Activated CD4-positive, alpha-beta T cell treated with anti-CD3 and anti-CD28 coated beads, Interleukin-2, Interleukin-6, amounts not matched to agents 100 ng/mL and 50 ng/mL, durations not matched to agents 16 hours and 8 hours (primary cell): ENCODE results near the gene KL.

ENCODE experiments used
- DNase-seq: peaks from one replicate; pipeline ENCODE4 v3.0.0-alpha.2; 2020

KL gene

DNA sequence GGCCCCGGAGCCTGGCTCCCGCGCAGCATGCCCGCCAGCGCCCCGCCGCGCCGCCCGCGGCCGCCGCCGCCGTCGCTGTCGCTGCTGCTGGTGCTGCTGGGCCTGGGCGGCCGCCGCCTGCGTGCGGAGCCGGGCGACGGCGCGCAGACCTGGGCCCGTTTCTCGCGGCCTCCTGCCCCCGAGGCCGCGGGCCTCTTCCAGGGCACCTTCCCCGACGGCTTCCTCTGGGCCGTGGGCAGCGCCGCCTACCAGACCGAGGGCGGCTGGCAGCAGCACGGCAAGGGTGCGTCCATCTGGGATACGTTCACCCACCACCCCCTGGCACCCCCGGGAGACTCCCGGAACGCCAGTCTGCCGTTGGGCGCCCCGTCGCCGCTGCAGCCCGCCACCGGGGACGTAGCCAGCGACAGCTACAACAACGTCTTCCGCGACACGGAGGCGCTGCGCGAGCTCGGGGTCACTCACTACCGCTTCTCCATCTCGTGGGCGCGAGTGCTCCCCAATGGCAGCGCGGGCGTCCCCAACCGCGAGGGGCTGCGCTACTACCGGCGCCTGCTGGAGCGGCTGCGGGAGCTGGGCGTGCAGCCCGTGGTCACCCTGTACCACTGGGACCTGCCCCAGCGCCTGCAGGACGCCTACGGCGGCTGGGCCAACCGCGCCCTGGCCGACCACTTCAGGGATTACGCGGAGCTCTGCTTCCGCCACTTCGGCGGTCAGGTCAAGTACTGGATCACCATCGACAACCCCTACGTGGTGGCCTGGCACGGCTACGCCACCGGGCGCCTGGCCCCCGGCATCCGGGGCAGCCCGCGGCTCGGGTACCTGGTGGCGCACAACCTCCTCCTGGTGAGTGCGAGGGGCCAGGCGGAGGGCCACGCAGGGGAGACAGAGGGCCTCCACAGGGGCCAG lies at the start of gene KL:
Gene KL (plus strand): TSS at position 10 of the 909 bp plus-strand sequence. CDS start 18 bp downstream, at position 28.
- peak; percentile 29 for DNase-seq

DNA sequence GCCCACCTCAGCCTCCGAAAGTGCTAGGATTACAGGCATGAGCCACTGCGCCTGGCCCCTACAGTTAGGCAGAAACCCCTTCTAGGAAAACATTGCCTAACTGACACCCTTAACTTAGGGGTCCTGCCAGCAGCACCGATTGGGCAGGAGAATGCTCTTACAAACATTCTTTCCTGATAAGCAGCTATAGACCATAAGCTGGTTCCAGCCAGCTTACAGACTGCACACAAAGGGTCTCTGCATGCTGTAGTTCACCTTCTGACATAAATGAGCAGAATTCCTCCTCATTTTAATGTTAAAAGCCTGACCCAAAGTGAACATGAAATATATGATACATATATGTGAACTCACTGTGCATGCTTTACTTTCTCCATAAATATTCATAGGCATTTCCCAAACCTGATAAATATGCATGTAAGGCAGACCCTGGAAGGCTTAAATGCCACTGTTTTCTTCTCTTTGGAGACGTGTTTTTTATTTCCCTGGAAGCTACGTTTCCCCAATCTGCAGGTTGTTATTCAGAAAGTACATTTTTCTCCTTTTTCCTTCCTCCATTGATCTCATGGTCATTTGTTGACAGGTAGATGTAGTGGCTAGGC lies 48.5 kb upstream of the KL start:
- no peak for DNase-seq

DNA sequence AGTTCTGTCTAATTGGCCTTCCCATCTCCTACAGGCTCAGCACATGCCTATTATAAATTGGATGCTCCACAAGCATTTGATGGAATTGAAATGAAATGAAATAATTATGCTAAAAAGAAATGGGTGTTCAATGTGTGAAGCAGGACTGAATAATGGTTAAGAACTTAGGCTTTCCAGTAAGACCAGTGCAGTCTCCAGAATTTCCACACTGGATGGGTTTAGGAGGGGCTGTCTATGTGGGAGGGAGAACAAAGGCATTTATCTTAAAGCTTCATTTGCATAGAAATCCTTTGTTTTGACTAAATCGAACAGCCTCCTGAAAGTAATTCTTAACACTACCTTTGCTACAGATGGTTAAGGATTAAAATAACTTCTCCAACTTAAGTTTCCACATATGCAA lies 47.9 kb upstream of the KL start:
- DNase-seq: no peak

DNA sequence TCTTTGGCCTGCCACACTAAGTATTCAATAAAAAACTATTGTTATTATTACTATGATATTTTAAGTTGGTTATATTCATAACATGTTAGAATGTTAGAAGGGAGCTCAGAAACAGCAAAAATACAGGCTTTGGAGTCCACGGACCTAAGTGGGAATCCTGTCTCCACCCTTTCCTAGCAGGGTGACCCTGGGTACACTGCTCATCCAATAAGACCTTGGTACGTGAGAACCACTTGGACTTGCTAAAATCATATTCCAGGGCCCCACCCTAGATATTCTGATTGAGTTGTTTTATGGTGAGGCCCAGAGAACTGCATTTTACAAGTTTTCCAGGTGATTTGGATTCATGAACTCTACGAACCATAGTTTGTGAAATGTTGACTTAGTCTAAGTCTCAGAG lies 47.4 kb upstream of the KL start:
- DNase-seq: no peak

DNA sequence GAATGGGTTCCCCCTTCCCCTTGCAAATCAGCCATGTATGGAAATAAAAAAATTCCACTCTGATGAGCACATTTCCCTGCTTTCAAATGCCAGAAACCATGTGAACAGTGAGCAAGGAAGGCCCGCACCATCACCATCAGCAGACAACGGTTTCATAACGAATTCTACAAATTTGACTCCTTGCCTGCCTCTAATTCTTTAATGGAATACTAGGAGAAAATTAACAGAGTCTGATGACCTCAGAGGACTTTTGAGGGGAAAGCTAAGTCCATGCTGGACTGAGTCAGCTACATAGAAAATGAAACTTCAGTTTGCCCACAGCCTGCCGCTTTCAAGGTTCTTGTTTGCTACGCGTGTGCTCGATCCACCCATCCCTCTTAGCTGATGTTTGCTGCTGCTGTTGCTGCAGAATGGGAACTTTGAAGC lies 46.7 kb upstream of the KL start:
- DNase-seq: peak; percentile 38

DNA sequence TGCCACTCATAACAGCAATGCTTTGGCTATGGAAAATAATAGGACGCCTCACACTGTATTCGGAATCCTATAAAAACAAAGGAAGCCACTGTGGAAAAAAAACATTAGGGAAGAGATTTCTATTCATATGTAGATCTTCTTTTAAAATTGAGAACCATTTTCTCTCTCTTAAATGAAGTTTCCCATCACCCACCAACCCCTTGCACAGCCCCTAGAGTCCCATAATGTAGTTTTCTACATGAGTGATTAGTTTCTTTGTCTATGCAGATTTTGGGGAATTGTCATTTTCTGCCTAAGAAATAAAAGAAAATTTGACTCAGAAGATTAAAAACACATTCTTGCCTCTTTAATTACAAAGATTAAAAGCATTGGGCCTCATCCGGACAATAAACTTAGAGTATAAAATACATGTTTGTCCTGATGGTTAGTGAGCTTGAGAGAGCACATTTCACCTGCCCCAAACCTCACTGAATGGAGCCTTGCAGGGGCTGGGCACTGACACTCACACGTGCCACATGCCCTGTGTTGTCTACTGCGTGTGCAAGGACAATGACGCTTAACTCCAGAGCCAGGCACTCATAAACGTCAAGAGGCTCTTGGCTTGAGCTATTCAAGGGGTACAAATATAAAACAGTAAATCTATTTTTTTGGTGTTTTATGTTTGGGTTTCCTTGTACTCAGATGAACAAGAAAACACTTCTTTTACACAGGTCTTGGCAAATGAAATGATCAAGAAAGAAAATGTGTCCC lies 40.0 kb upstream of the KL start:
- no peak for DNase-seq

DNA sequence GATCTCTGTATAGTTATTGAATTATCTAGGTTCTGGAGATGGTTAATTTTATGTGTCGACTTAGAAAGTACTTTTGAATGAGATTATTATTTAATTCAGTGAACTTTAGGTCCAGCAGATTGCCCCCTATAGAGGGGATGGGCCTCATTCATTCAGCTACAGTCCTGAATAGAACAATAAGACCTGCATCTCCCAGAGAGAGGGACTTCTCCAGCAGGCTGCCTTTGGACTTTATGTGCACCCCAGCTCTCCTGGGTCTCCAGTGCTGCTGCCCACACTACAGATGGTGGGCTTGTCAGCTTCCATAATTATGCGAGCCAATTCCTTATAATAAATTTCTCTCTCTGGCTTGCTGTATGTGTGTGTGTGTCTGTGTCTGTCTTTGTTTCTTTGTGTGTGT lies 39.3 kb upstream of the KL start:
- DNase-seq: no peak

DNA sequence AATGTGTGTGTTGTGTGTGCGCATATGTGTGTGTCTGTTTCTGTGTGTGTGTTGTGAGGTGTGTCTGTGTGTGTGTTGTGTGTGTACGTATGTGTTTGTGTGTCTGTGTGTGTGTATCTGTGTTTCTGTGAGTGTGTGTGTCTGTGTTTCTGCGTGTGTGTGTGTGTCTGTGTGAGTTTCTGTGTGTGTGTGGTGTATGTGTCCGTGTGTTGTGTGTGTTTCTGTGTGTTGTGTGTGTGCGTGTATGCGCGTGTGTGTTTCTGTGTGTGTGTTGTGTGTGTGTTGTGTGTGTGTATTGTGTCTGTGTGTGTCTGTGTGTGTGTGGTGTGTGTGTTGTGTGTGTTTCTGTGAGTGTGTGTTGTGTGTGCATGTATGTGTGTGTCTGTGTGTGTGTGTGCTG lies 38.9 kb upstream of the KL start:
- no peak for DNase-seq

DNA sequence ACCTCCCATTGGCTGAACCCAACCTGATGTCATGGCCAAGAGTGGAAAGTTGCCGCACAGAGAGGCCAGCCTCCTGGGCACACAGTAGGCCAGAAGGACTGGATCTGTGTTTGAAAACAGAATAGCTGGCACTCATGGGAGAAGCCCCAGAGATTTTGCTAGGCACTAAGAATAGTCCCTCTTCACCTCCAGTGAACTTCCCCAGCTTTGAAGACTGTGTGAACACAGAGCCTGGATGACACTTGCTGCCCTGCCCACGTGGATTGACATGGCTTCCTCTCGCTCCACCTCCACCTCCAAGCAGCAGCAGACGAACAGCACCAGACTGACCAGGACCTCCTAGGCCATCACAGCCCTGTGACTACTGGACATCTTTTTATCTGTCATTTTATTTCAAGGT lies 37.9 kb upstream of the KL start:
- DNase-seq: no peak

DNA sequence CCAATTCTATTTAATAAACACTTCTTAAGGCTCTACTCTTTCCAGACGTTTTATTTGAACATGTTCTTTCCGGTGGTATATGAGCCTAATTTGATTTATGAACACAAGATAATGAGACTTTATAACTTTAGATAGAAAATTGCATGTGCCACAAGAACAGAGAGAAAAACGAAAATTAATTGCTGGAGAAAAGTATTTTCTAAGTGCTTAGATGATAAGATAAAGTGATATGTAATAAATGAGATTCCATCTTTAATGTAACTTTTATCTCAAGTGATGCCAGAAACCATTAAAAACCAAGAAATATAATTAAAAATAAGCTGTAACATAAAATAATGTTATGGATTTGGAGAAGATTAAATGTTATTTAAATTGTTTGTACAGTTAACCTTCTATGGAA lies 33.2 kb upstream of the KL start:
- DNase-seq: no peak

DNA sequence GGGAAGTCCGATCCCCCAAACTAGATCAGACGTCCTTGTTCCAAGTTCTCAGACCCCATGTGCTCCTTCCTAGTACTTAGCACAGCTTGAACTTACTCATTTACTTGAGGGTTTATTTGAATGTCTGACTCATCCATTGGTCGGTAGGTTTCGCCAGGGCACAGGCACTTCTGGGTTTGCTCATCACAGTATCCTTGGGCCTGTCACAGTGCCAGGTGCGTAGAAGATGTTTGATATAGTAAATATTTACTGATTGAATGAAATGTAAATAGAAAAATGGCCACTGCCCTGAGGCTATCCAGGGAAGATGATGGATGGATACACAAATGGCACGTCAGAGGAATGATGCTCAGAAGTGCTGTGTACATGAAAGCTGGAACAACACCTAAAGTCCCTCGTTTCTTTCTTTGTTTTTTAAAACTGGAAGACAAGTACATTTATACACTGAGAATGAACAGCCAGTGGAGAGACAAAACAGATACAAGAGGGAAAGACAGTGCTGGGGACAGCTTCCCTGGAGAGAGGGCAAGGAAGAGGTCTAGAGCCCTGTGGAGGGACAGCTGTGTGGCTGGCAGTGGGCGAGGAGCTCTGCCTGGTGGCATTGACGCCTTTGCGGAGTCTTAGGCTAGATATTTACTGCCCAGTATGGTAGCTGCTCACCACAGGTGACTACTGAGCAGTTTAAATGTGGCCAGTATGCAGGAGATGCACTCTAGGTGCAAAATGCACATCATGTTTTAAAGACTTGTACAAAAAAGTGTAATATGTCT lies 31.2 kb upstream of the KL start:
- peak; percentile 12 for DNase-seq

DNA sequence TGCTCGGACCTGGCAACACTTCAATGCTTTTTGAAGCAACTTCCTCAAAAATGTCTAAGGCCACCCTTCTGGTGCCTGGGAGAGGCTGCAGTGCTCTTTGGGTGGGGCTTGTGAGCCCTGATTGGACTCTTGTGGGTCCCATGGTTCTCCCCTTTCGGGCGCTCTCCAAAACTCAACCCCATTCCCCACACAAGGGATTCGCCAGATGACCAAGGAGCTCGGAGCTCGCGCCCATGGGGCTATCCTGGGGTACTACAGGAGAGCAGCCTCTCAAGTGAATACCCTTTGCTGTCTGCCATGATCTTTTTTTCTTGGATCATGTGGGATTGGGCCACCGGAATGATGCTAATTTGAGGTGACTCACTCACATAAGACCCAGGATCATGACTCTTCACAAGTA lies 29.7 kb upstream of the KL start:
- DNase-seq: no peak

DNA sequence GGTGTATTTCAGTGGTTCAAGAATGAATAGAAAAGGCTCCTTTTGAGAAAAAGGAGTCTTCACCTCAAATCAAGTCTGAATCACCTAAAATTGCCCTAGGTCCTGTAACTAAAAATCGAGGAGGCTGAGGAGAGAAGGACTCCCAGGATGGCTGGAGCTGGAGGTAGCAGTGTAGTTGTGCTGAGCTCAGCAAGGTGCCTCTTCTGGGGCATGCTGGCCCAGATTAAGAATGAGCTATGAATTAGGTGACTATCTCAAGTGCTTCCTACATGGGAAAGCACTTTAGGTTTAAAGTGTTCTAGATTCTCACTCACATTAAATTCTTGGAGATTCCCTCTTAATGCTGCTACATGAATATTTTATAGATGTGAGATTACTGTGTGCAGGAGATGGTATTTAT lies 28.8 kb upstream of the KL start:
- no peak for DNase-seq

DNA sequence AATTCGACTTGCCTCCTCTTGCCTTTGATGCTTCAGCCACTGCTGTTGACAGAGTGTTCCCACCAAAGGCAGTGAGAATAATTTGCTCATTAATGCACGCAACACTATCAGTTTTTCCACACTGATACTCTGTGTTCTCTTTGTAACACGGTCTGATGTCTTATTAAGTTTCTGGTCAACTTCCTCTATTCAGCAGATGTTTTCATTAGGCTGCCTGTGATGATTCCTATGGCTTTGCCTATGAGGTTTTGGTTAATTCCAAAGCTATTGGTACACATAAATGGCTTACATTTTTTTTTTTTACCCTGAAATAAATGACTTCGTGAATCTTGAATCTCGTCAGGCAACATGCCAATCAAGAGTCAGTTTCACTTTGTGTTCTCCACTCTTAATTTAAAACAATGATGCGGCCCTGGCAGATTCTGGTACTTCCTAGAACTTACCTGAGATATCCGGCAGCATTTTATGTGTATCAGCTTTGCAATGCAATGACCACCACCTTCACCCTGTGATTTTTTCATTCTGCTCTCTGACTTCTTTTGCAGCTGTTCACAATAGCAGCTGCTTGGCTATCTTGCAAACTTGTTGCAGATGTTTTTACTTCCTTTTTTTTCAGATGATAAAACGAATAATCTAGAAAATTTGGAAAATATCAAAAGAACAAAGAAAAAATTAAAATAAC lies 27.5 kb upstream of the KL start:
- no peak for DNase-seq

DNA sequence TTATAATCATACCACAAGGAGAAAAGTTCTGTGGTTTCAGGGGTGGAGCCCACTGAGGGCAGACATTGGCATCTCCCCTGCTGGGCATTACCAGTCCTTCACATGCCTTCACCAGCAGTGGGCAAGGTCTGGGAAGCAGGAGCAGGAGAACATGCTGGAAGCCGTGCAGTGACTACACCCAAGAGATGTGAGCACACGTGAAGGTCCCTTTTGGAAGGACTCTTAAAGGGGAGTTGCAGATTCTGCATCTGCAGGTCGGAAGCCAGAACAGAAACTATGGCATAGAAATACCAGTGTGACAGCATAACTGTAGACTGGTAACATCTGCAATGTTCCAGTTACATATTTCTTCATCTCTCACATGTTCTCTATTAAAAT lies 26.9 kb upstream of the KL start:
- DNase-seq: no peak

DNA sequence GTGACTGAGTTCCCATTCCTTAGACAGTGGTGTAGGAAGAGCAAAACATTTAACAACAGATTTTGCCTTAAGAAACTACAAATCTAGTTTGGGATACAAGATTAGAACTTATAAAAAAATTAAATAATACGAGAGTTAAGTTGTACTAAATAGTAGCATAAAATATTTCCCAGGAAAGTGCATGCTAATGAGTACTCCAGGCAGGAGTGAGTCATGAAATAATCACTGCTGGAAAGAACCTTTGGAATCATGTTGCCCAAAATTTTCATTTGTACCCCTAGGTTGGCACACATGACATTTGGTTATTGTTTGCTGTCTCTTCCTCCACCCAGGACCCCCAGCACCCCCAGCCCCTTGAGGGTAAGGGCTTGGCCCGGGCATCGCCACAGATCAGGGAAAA lies 26.3 kb upstream of the KL start:
- DNase-seq: no peak

DNA sequence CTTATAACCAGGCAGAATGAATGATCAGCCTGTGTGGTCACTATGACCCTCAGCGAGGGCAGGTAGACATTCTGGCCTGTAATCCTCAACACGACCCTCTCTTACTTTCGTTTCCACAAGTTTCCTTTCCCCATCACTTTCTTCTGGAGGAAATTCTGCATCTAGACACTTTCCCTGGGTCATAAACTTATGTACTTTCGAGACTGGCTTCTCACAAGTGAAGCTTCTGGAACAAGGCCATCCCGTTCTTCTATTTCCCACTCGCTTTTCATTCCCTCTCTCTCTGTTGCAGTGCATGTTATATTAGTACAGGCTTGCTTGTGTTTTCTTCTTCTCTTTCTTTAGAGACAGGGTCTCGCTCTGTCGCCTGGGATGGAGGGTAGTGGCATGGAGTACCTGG lies 23.1 kb upstream of the KL start:
- no peak for DNase-seq

DNA sequence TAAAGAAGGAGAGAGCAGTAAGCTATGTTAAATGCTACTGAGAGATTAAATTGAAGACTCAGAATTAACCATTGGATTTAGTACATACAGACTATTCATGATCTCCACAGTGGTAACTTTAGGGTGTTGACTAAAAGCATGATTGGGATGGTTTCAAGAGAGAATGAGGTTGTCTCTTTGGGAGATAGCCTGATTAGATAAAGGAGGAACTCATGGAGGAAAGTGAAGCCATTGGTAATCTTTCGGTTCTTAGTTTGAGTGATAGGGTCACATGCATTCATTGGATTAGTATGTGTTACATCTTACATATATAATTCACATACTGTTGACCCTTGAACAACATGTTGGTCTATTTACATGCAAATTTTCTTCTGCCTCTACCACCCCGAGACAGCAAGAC lies 18.8 kb upstream of the KL start:
- DNase-seq: no peak

DNA sequence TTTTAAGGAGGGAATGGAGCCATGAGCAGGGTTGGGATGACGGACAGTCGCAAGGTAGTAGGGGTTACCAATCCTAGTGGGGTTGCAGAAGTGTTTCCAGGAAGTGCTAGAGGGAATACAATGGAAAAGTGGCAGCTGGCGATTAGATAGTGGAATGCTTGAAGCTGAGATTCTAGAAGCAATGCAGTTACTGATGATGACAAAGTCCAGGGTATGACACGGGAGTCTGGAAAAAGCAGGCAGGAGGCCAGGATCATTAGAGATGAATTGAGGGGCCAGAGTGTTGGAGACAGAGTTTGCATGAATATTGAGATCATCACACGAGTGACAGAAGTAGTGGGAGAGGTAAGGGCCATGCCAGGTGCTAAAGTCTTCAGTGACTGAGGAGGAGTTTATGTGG lies 17.3 kb upstream of the KL start:
- no peak for DNase-seq

DNA sequence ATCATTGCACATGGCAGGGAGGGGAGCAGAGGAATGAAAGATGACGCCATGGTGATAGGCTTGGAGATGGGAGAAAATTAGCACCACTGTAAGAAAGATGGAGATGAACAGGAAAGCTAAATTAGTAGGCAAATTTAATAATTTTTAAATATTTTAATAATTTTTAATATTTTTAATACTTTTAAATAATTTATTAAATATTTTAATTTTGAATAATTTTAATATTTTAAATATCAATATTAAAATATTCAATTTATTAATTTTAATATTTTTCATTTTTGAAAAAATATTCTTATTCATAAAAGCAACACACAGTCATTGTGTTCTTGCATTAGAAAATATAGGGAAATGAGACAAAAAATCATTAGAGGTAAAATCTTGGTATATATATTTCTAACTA lies 15.9 kb upstream of the KL start:
- DNase-seq: no peak

DNA sequence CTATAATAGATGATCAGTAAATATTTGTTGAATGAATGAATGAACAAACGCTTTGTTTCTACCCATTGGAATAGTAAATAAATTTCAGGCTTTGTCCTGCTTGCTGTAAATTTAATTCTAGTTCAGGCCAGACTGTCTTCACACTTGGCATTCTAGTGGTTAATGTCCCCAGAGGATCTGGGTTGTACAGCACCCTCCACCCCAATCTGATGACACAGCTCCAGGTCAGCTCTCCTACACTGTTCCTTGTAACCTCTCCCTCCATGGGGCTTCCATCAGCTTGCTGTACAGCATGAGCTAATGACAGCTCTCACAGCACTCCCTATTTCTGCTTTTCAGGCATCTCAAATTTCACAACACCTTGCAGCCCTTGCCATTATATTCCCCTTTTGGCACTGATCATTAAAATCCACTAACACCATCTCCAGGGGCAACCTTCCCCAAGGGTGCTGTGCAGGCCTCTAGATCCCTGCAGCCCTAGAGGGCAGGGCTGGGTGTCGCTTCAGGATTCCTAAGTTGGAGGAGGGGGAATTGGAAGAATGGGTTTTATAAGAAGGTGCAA lies 12.7 kb upstream of the KL start:
- no peak for DNase-seq

DNA sequence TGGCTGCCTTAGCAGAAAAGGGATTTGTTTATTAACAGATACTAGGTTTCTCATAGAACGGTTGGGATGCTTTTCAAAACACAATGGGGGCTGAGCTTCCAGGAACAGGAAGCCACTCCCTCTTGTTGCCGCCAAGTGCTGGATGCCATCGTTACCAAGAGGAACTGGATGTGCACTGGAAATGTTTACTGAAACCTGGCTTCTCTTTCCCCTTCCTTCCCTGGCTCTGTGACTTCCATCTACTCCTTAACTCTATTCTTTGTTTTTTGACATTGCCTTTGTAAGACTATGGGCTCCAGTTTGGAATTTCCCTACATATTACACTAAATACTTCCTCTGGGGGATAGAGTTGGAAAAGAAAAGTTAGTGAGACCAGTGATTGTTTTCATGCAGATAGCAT lies 11.7 kb upstream of the KL start:
- no peak for DNase-seq
